D721Med (cell line): Measurements from ENCODE around the gene TMEM98.
"Not testable (repeated sequence)": the region's sequence is repeated elsewhere in the genome, so short reads cannot be mapped to it uniquely, and the experiment has no call there.

ENCODE experiments used
- DNase-seq: peaks from one replicate; pipeline ENCODE4 v3.0.0; 2011; ENCODE audit warnings: low spot score; ENCODE audit not compliant: insufficient read length
- FAIRE-seq: peaks from 2 replicates; lab custom pipeline; 2011; peaks lifted over from hg19 to GRCh38; lab: Jason Lieb, UNC
- CTCF ChIP-seq: IDR thresholded peaks from 2 replicates; pipeline ENCODE4 v1.5.1; 2012; ENCODE audit warnings: mild to moderate bottlenecking, control low read depth; ENCODE audit not compliant: insufficient read depth; ENCODE audit errors: missing control alignments

The TMEM98 gene

GRCh38 chr17:32944248-32945020 is 16.5 kb downstream of the TMEM98 start:
- DNase-seq (no peak), FAIRE-seq (no peak)
- TF ChIP-seq CTCF: no peak

- FAIRE-seq (no peak), DNase-seq (no peak)
- no peak for TF ChIP-seq CTCF
These were observed 18.6 kb downstream of the TMEM98 start for GRCh38 chr17:32946375-32947135.

- DNase-seq (no peak), FAIRE-seq (no peak)
- no peak for TF ChIP-seq CTCF
These were observed 19.8 kb downstream of the TMEM98 start for GRCh38 chr17:32947736-32948135.

GRCh38 chr17:32949181-32949580 is 21.2 kb downstream of the TMEM98 start:
- no peak for TF ChIP-seq CTCF
- FAIRE-seq (no peak), DNase-seq (no peak)

- FAIRE-seq: not testable (repeated sequence)
These were observed 24.5 kb downstream of the TMEM98 start for GRCh38 chr17:32952491-32952890.

GRCh38 chr17:32953045-32953444 is 25.1 kb downstream of the TMEM98 start:
- no peak for TF ChIP-seq CTCF
- FAIRE-seq: no peak
- DNase-seq: no peak

More at GRCh38 chr17:32952491-32952890, 24.5 kb downstream of the TMEM98 start:
- not testable (repeated sequence) for DNase-seq

- TF ChIP-seq CTCF: no peak
- DNase-seq (no peak), FAIRE-seq (no peak)
These were observed 25.9 kb downstream of the TMEM98 start for GRCh38 chr17:32953857-32954256.
